T1000 (cell line): ENCODE data around the gene TMEM61.
A peak's percentile ranks its signal among the peaks of the same experiment; 100 is the strongest.
"Not testable (repeated sequence)": the region's sequence is repeated elsewhere in the genome, so short reads cannot be mapped to it uniquely, and the experiment has no call there.

Experiments used
- DNase-seq: peaks from one replicate; lab custom pipeline; 2025; ENCODE audit warnings: mixed read lengths; lab: John Stamatoyannopoulos, UW

Gene TMEM61

DNA sequence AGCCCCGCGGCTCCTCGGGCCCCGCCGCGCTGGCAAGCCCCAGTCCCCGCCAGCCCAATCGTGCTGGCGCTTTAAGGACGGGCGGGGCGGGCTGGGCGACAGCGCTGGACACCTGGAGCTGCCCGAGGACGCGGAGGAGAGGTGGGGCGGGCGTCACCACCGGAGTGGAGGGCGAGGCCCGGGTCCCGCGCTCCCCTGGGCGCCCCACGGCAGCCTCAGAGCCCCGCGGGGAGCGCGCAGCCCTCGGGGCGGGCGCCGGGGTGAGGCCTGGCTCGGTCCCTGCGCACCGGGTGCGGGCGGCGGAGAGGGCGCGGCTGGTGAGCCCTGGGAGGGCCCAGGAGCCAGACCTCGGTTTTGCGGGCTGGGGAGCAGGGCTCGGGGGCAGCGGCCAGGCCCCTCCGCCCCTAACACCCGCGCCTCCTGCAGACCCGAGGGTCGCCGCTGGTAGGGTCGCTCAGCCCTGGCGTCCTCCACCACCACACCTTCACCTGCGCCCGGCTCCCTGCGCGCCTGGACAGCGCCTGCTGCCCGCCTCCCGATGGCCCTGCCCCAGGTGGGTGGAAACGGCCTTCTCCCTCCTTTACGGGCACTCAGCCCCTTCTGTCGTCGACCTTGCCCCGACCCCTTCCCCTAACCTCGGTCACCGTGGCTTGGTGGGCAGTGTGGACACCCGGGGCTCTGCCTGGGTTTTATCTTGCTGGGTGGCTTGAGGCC lies at the start of gene TMEM61:
Gene TMEM61, plus strand, starts transcription at position 101 of the 714 bp plus-strand sequence. Its CDS starts 438 bp downstream, at position 539.
- DNase-seq = no peak

DNA sequence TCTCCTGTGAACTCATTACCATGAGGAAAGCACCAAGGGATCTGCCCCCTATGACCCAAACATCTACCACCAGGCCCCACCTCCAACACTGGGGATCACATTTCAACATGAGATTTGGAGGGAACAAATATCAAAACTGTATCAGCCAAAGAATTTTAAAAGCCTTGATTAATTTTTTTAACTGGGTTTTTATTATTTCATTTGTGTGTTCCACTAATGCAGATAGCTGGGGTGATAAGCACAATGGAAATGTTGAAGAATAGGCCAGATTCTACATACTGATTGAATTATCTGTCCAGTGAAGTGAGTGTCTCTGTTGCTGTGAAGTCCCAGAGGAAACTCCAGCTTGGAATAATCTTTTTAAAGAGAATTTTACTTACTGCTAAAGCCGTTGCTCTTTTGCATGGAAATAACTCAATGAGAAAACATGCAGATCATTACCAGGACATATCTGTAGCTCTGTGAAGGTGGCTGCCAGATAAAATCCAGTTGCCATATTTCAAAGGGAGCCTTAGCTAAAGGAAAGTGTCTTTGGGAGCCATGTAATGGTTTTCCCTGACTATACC lies 49.1 kb upstream of the TMEM61 start:
- DNase-seq = no peak

DNA sequence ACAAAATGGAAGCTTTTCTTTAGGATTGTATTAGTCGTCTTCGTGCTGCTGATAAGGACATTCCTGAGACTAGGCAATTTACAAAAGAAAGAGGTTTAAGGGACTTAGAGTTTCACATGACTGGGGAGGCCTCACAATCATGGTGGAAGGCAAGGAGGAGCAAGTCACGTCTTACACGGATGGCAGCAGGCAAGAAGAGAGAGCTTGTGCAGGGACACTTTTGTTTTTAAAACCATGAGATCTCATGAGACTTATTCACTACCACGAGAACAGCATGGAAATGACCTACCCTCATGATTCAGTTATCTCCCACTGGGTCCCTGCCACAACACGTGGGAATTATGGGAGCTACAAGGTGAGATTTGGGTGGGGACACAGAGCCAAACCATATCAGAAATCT lies 46.3 kb upstream of the TMEM61 start:
- not testable (repeated sequence) for DNase-seq

- peak; percentile 12 for DNase-seq
Measured at GRCh38 chr1:54934869-54935268, 45.6 kb upstream of the TMEM61 start.

GRCh38 chr1:54936791-54937190 lies 43.6 kb upstream of the TMEM61 start:
- no peak for DNase-seq

- no peak for DNase-seq
Measured at GRCh38 chr1:54937469-54937868, 43.0 kb upstream of the TMEM61 start.

- DNase-seq = not testable (repeated sequence)
Measured at GRCh38 chr1:54938955-54939354, 41.5 kb upstream of the TMEM61 start.

DNA sequence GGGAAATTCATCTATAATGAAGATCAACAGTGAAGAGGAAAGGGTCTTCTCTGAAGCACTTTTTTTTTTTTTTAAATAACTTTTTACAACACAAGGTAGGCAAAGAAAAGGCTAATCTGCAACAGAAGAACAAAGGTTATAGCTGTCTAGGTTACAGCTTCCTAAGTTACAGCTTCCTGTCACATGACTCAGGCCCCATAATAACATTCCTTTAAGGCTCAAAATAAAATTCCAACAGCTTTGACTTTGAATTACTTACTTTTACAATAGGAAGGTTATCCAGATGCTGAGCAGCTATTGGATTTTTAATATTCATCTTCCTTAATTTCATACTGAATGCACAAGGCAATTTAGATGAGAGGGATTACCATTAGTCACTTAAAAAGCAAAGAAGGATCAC lies 40.4 kb upstream of the TMEM61 start:
- DNase-seq = no peak

DNA sequence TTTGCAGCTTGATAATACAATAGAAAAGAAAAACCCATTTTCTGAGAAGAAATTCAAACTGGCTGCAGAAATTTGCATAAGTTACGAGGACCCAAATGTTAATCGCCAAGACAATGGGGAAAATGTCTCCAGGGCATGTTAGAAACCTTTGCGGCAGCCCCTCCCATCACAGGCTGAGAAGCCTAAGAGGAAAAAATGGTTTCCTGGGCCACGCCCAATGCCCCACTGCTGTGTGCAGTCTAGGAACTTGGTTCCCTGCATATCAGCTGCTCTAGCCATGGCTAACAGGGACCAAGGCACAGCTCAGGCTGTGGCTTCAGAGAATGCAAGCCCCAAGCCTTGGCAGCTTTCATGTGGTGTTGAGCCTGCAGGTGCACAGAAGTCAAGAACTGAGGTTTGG lies 37.5 kb upstream of the TMEM61 start:
- DNase-seq = no peak

DNA sequence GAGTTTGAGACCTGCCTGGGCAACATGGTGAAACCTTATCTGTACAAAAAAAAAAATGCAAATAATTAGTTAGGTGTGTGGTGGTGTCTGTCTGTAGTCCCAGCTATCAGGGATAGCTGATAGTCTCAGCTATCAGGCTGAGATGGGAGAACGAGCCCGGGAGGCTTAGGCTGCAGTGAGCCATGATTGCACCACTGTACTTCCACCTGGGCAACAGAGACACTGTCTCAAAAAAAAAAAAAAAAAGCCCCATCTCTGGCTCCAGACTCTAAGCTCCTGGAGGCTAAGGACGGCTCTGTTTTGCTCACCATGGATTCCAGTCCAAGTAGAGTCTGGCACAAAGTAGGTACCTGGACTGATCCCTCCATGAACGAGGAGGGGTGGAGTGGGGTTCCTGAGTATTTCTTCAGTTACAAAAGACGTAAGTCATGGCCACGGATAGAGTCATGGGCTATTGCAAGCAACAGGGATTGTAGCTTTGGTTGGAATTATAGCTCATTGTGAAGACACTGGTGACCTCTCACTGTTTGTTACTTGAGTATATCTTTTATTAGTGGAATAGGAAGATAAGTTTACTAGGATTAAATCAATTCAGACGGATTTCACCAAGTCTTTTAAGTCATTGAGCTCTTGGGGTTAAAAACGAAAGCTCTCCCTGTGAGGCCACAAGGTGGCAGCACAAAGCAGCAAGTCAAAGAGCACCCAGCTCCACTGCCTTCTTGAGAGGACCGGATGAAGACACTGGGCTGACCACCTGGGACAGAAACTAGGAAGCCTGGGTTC lies 35.6 kb upstream of the TMEM61 start:
- DNase-seq = peak; percentile 44

DNA sequence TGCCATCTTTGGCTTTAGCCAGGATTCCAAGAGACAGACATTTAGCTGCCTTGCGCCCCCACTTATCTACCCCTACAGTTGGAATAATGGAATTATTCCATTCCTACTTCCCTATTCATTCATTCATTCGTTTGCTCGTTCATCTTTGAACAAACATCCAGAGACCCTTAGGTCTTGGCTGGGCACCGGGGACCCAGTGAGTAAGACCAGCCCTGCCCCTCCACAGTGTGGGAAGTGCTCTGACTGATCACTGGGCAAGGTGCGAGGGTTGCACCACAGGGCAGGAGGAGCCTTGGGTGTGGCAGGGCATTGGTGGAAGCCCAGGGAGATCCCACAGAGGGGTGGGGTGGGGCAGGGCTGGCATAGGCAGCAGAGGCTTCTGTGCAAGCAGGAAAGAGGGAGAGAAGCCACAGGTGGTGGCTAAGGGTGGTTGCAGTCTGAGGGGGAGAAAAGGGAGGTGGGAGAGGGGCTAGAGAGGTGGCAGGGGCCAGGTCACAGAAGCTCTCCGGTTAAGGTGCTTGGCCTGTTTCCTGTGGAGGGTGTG lies 35.0 kb upstream of the TMEM61 start:
- DNase-seq = no peak

- DNase-seq = no peak
Measured at GRCh38 chr1:54947540-54947939, 32.9 kb upstream of the TMEM61 start.

DNA sequence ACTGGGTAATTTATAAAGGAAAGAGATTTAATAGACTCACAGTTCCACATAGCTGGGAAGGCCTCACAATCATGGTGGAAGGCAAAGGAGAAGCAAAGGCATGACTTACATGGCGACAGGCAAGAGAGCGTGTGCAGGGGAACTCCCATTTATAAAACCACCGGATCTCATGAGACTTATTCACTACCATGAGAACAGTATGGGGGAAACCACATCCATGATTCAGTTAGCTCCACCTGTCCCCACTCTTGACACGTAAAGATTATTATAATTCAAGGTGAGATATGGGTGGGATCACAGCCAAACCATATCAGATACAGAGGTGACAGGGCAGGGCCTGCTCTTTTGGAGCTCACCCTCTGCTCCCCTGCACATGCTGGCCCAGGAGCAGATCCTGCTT lies 31.4 kb upstream of the TMEM61 start:
- no peak for DNase-seq

DNA sequence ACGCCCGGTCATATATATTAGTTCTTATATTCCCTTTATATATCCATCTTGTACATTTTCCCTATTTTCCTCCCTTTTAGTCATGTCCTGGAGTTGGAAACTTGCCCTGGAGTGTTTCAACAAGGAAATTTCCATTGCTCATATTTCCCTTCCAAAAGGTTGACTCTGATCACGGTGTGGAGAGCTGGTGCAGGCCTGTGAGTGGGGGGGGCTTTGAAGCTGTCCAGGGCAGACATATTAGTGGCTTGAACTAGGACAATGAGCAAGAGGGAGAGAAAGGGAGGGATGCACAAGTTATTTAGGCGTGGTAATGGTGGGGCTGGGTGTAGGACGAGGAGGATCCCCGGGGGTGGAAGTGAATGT lies 30.4 kb upstream of the TMEM61 start:
- no peak for DNase-seq

DNA sequence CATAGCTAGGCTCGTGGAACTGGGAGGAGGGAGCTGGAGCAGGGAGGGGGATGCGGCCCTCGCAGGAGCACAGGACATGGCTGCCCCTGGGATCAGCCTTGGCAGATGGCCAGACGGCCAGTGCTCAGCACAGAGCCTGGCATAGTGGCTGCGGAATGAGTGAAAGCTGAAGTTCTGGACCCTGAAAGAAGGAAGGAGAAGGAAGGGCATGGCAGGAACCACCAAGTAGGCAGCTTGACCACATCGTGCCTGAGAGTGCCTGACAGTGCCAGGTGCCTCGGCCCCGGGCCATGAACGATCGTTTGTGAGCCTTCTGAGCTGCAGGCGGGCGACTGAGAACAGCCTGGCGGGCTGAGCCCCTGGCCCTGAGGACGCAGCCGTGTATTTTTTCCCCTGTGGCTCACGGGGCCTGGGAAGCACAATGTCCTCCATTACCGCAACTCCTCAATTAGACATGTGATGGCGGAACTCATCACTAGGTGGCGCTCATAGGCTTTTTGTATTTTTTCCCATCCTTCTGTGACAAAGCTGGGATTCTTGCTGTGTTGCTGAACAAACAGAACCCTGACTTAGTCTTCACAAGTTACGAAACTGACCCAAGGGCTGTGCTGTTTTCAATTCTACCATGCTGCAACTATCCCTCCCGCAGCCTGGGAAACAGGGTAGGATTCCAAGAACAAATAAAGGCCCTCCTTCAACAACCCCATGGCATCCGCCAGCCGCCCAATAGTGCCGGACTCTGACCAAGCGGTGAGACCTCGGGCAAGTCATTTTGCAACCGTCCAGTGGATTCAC lies 29.9 kb upstream of the TMEM61 start:
- peak; percentile 78 for DNase-seq

DNA sequence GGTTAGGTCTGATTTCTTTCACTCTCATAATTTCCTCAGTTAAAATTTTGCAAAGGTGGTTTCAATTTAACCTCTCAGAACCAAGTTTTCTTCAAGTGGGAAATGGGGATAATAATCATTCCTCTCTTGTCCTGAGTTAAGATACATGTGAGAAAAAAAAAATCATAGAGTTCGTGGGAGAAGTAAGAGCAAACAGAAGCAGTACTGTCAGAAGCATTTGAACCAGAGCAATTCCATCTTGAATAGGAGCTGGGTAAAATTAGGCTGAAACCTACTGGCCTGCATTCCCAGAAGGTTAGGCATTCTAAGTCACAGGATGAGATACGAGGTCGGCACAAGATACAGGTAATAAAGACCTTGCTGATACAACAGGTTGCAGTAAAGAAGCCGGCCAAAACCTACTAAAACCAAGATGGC lies 28.6 kb upstream of the TMEM61 start:
- DNase-seq = no peak

- no peak for DNase-seq
Measured at GRCh38 chr1:54952950-54953718, 27.3 kb upstream of the TMEM61 start.

GRCh38 chr1:54953846-54954245 lies 26.6 kb upstream of the TMEM61 start:
- DNase-seq = no peak

DNA sequence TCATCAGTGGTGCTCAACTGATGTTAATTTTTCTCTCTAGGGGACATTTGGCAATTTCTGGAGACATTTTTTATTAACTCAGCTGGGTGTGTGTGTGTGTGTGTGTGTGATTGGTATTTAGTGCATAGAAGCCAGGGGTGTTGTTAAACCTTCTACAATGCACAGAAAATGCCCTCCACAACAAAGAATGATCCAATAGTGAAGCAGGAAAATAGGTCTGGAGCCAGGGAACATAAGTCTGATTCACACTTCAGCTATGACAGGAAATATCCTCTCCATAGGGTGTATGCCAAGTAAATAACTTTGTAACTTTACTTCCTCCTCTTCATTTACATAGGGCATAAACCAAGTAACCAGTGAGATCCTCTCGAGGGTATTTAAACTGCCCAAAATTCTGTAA lies 25.1 kb upstream of the TMEM61 start:
- no peak for DNase-seq

GRCh38 chr1:54956726-54957125 lies 23.7 kb upstream of the TMEM61 start:
- DNase-seq = no peak

DNA sequence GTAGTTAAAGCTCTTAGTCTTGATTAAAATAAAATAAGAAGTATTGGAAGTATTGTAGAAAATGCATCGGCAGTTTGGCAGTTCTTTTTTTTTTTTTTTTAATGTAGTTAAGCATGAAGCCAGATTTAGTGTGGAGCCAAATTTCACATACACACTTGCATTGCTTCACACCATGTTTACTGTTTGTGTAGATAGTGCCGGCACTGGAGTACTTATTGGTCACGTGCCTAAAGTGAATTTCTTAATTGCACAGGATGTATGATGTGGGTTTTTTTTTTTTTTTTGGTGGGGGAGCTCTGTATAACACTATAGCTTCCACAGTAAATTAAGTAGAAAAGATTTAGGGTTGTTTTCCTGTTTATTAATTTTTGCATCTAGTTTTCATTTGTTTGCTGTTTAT lies 21.2 kb upstream of the TMEM61 start:
- DNase-seq = no peak
